SK-N-SH treated with all-trans-retinoic acid at 6 μM for 48 hours (cell line): ENCODE results near the gene SCN8A.

Experiments used
- ARNTL ChIP-seq: fragments of 450-650 bp; formaldehyde crosslinking; IDR thresholded peaks from 2 replicates; pipeline ENCODE4 v1.5.0; 2020; ENCODE audit warnings: low read depth, mild to moderate bottlenecking, moderate library complexity, borderline replicate concordance
- ESRRG ChIP-seq: fragments of 250-450 bp; sonication (Bioruptor Pico); IDR thresholded peaks from 2 replicates; pipeline ENCODE4 v1.6.1; 2021; ENCODE audit warnings: mild to moderate bottlenecking
- GLIS3 ChIP-seq: fragments of 250-450 bp; sonication (Bioruptor Pico); IDR thresholded peaks from 2 replicates; pipeline ENCODE4 v1.5.0; 2020; ENCODE audit warnings: mild to moderate bottlenecking, moderate library complexity
- ISL1 ChIP-seq: fragments of 250-450 bp; sonication (Bioruptor Pico); IDR thresholded peaks from 2 replicates; pipeline ENCODE4 v2.1.2; 2022; ENCODE audit warnings: mild to moderate bottlenecking, moderate library complexity
- ZC3H10 ChIP-seq: fragments of 250-450 bp; sonication (Bioruptor Pico); IDR thresholded peaks from 2 replicates; pipeline ENCODE4 v1.5.1; 2021; ENCODE audit warnings: mild to moderate bottlenecking, moderate library complexity
- ZFP3 ChIP-seq: fragments of 250-450 bp; sonication (Bioruptor Pico); IDR thresholded peaks from 2 replicates; pipeline ENCODE4 v1.5.0; 2020; ENCODE audit warnings: mild to moderate bottlenecking, moderate library complexity
- ZNF565 ChIP-seq: fragments of 450-650 bp; formaldehyde crosslinking; conservative IDR thresholded peaks from 2 replicates; pipeline ENCODE4 v1.5.0; 2020; ENCODE audit warnings: low read depth, mild to moderate bottlenecking, moderate library complexity
- TF ChIP-seq, protein P1 (sequence below): fragments of 250-450 bp; sonication (Bioruptor Pico); IDR thresholded peaks from 2 replicates; pipeline ENCODE4 v1.5.1; 2021; ENCODE audit warnings: mild to moderate bottlenecking, moderate library complexity

DNA sequence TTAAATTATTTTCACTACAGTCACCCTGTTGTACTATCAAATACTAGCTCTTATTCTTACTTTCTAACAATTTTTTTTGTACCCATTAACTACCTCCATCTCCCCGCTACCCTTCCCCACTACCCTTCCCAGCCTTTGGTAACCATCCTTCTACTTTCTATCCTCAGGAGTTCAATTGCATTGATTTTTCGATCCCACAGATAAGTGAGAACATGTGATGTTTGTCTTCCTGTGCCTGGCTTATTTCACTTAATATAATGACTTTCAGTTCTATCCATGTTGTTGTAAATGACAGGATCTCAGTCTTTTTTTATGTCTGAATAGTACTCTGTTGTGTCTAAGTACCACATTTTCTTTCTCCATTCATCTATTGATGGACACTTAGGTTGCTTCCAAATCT, 139.7 kb downstream of the SCN8A start:
- TF ChIP-seq GLIS3 (CRISPR knock-in tag) (no peak), ZFP3 (CRISPR knock-in tag) (no peak), ZC3H10 (CRISPR knock-in tag) (no peak), ARNTL (CRISPR knock-in tag) (no peak), ZNF565 (CRISPR knock-in tag) (no peak), ISL1 (CRISPR knock-in tag) (no peak), ESRRG (CRISPR knock-in tag) (no peak)
- TF ChIP-seq, protein P1, sequence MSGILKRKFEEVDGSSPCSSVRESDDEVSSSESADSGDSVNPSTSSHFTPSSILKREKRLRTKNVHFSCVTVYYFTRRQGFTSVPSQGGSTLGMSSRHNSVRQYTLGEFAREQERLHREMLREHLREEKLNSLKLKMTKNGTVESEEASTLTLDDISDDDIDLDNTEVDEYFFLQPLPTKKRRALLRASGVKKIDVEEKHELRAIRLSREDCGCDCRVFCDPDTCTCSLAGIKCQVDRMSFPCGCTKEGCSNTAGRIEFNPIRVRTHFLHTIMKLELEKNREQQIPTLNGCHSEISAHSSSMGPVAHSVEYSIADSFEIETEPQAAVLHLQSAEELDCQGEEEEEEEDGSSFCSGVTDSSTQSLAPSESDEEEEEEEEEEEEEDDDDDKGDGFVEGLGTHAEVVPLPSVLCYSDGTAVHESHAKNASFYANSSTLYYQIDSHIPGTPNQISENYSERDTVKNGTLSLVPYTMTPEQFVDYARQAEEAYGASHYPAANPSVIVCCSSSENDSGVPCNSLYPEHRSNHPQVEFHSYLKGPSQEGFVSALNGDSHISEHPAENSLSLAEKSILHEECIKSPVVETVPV (CRISPR knock-in tag): no peak
